ENCODE measurements around the gene MAP3K7CL. TPM values are rescaled to one million over a fixed set of nuclear protein-coding genes. Genes with fewer than 3 reads are reported as not detected.

The MAP3K7CL gene
- total RNA-seq, 1 experiment from 2014 or later: 2.3 TPM

DNA sequence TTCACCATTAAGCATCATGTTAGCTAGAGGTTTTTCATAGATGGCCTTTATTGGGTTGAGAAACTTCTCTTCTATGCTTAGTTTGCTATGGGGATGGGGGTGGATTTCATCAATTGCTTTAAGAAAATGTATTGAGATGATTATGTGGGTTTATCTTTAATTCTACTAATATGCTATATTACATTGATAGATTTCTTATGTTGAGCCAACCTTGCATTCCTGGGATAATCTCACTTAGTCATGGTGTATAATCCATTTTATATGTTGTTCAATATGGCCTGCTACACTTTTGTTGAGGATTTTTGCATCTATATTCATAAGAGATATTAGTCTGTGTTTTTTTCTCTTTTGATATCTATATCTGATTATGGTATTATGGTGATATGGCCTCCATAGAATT is 70.7 kb downstream of the MAP3K7CL start:
- no peak overlapping the region for H3K4me3 Mint-ChIP-seq (ENCODE audit: low read depth, unreplicated experiment)
- intact Hi-C loops (cut with micrococcal nuclease; ENCODE audit: unreplicated experiment): no loop called here
- H3K4me1 Mint-ChIP-seq (ENCODE audit: low read depth, unreplicated experiment): peaks cover 25% of the 10 kb centered on the region
- H3K9me3 Mint-ChIP-seq (ENCODE audit: low read depth, unreplicated experiment): peaks cover 4% of the 10 kb centered on the region
- H3K27me3 Mint-ChIP-seq (ENCODE audit: unreplicated experiment): no peaks in the 10 kb centered on the region
- DNase-seq: no peak
- CTCF ChIA-PET: no interaction called here
- TF ChIP-seq, protein P1, sequence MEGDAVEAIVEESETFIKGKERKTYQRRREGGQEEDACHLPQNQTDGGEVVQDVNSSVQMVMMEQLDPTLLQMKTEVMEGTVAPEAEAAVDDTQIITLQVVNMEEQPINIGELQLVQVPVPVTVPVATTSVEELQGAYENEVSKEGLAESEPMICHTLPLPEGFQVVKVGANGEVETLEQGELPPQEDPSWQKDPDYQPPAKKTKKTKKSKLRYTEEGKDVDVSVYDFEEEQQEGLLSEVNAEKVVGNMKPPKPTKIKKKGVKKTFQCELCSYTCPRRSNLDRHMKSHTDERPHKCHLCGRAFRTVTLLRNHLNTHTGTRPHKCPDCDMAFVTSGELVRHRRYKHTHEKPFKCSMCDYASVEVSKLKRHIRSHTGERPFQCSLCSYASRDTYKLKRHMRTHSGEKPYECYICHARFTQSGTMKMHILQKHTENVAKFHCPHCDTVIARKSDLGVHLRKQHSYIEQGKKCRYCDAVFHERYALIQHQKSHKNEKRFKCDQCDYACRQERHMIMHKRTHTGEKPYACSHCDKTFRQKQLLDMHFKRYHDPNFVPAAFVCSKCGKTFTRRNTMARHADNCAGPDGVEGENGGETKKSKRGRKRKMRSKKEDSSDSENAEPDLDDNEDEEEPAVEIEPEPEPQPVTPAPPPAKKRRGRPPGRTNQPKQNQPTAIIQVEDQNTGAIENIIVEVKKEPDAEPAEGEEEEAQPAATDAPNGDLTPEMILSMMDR (IDR thresholded peaks at IDR 0.05; ENCODE audit: unreplicated experiment): no peak
- no TSS peak for BruUV-seq (replicated peaks)
- peaks cover 10% of the 10 kb centered on the region for H3K36me3 Mint-ChIP-seq (ENCODE audit: insufficient read depth, unreplicated experiment)
- no peak overlapping the region for H3K27ac Mint-ChIP-seq (ENCODE audit: unreplicated experiment)

DNA sequence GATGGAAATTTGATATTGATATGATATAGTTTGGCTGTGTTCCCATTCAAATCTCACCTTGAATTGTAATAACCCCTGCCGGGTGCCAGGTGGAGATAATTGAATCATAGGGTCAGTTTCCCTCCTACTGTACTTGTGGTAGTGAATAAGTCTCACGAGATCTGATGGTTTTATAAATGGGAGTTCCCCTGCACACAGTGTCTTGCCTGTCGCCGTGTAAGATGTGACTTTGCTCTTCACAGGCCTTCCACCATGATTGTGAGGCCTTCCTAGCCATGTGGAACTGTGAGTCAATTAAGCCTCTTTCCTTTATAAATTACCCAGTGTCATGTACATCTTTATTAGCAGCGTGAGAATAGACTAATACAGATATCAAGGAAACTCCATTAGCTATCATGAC is 74.6 kb downstream of the MAP3K7CL start:
- CTCF ChIA-PET: interaction anchor here (0.6 kb wide), 1 partner anchor 33 kb away, joined by 5 read pairs; no protein-coding TSS in a partner anchor
- no peak for DNase-seq
- no TSS peak for BruUV-seq (replicated peaks)
- TF ChIP-seq, protein P1 (IDR thresholded peaks at IDR 0.05; ENCODE audit: unreplicated experiment): no peak
- Mint-ChIP-seq H3K9me3 (ENCODE audit: low read depth, unreplicated experiment) (no peaks in the 10 kb centered on the region), H3K27me3 (ENCODE audit: unreplicated experiment) (no peaks in the 10 kb centered on the region), H3K27ac (ENCODE audit: unreplicated experiment) (peak overlapping the region; percentile 42), H3K4me3 (ENCODE audit: low read depth, unreplicated experiment) (no peak overlapping the region), H3K36me3 (ENCODE audit: insufficient read depth, unreplicated experiment) (no peaks in the 10 kb centered on the region), H3K4me1 (ENCODE audit: low read depth, unreplicated experiment) (peaks cover 29% of the 10 kb centered on the region)
- intact Hi-C loops (cut with micrococcal nuclease; ENCODE audit: unreplicated experiment): loop anchor here (5.0 kb wide), 1 partner anchor 38 kb away; no protein-coding TSS in a partner anchor

DNA sequence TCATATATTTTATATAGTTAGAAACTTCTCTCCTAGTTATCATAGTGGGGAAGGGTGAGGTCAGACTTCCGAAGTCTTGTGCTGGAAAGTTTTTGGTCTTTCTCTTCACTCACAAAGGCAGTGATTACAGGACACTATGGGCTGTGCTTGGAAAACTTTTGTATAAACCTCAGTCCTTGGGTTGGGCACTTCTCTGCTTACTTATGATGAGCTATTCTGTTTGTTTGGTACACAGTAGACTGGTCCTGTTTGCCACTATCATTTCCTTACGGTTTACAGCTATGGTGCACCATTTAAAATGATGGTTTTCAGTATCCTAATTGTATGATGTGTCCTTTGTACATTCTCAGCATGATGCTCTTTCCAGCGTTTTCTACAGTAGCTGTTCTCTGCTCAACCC is 75.5 kb downstream of the MAP3K7CL start:
- Mint-ChIP-seq H3K27me3 (ENCODE audit: unreplicated experiment) (no peaks in the 10 kb centered on the region), H3K36me3 (ENCODE audit: insufficient read depth, unreplicated experiment) (no peaks in the 10 kb centered on the region), H3K9me3 (ENCODE audit: low read depth, unreplicated experiment) (no peaks in the 10 kb centered on the region), H3K4me3 (ENCODE audit: low read depth, unreplicated experiment) (no peak overlapping the region), H3K27ac (ENCODE audit: unreplicated experiment) (peak overlapping the region; percentile 76), H3K4me1 (ENCODE audit: low read depth, unreplicated experiment) (peaks cover 29% of the 10 kb centered on the region)
- CTCF ChIA-PET: interaction anchor here (0.5 to 1.2 kb wide), 2 partner anchors 9 to 116 kb away, joined by 3 to 4 read pairs; no protein-coding TSS in a partner anchor
- DNase-seq: no peak
- intact Hi-C loops (cut with micrococcal nuclease; ENCODE audit: unreplicated experiment): loop anchor here (5.0 kb wide), 1 partner anchor 39 kb away; no protein-coding TSS in a partner anchor
- TF ChIP-seq, protein P1 (IDR thresholded peaks at IDR 0.05; ENCODE audit: unreplicated experiment): no peak
- no TSS peak for BruUV-seq (replicated peaks)

DNA sequence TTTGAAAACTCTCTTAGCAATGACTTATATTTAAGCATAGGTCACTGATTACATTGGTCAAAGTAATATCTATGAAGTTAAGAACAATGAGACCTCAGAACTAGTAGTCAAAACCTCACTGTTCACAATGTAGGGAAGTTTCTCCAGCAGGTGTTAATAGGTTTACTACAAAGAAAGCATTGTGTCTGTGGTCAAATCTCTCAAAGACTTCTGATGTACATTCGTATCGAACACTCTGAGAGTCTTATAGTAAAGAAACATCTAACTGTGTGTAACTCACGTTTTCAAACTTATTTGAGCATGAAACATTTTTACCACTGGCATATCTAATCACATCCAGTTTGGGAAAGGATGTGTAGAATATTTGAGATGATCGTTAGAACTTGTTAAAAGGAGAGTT is 76.0 kb downstream of the MAP3K7CL start:
- BruUV-seq (replicated peaks): no TSS peak
- H3K4me1 Mint-ChIP-seq (ENCODE audit: low read depth, unreplicated experiment): peaks cover 29% of the 10 kb centered on the region
- TF ChIP-seq, protein P1 (IDR thresholded peaks at IDR 0.05; ENCODE audit: unreplicated experiment): no peak
- intact Hi-C loops (cut with micrococcal nuclease; ENCODE audit: unreplicated experiment): loop anchor here (5.0 kb wide), 1 partner anchor 39 kb away; no protein-coding TSS in a partner anchor
- no peak overlapping the region for H3K4me3 Mint-ChIP-seq (ENCODE audit: low read depth, unreplicated experiment)
- H3K27ac Mint-ChIP-seq (ENCODE audit: unreplicated experiment): peak overlapping the region; percentile 76
- CTCF ChIA-PET: interaction anchor here (1.2 kb wide), 1 partner anchor 9 kb away, joined by 4 read pairs; no protein-coding TSS in a partner anchor
- no peak for DNase-seq
- H3K27me3 Mint-ChIP-seq (ENCODE audit: unreplicated experiment): no peaks in the 10 kb centered on the region
- no peaks in the 10 kb centered on the region for H3K36me3 Mint-ChIP-seq (ENCODE audit: insufficient read depth, unreplicated experiment)
- peaks cover 2% of the 10 kb centered on the region for H3K9me3 Mint-ChIP-seq (ENCODE audit: low read depth, unreplicated experiment)

Data from Calu3 (cell line).